ENCODE data around the gene GNPTG. TPM values are rescaled to one million over a fixed set of nuclear protein-coding genes. Genes with fewer than 3 reads are reported as not detected.

GNPTG gene
- total RNA-seq, 1 donor from 2014 or later = 82.2 TPM

DNA sequence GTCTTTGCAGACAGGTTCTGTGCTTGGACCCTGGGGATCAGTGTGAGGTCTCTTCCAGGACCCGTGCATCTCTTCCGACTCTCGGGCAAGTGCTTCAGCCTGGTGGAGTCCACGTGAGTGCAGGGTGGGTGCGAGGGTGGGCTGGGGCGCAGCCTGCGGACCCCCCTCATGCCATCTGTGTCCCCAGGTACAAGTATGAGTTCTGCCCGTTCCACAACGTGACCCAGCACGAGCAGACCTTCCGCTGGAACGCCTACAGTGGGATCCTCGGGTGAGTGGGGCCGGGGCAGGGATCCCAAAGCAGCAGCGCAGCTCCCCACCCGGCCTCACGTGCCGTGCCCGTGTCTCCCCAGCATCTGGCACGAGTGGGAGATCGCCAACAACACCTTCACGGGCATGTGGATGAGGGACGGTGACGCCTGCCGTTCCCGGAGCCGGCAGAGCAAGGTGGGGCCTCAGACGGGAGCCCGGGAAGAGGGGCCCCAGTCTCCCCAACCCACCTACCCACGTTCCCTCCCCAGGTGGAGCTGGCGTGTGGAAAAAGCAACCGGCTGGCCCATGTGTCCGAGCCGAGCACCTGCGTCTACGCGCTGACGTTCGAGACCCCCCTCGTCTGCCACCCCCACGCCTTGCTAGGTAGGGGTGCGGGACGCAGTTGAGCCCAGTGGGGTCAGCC lies 10.1 kb downstream of the GNPTG start:
- ATAC-seq (no peak), DNase-seq (ENCODE audit: low spot score) (no peak)
- intact Hi-C loops (cut with DNase I) = no loop called here

DNA sequence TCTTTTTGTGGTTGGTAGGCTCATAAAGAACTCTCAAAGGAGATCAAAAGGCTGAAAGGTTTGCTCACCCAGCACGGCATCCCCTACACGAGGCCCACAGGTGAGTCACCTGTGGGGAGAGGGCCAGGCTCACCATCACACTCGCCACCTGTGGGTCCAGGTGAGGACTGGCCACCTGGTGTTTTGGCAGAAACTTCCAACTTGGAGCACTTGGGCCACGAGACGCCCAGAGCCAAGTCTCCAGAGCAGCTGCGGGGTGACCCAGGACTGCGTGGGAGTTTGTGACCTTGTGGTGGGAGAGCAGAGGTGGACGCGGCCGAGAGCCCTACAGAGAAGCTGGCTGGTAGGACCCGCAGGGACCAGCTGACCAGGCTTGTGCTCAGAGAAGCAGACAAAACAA lies 11.1 kb downstream of the GNPTG start:
- DNase-seq (ENCODE audit: low spot score) = no peak
- ATAC-seq = no peak
- intact Hi-C loops (cut with DNase I) = no loop called here

DNA sequence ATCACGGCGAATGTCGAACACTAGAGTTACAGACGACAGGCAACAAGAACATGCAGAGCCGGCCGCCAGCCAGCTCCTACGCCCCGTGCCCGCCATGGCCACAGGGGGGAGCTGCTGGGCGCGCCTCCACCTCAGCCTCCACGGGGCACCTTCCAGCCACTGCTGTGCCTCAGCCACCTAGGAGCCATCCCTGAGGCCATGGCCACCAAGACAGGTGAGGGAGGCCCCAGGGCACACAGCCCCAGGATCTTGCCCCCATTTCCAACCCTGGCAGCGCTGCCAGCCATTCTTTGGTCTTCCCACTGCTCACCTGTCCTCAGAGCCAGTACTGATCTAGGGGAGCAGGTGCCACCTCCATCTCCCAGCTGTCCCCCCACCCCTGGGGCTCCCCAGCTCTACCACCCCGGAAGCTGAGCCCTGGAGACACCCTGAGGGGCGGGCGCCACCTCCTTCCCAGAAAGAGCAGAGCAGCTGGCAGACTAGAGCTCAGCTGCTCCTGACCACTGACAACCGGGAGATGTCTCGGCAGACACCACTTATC lies 11.8 kb downstream of the GNPTG start:
- DNase-seq (ENCODE audit: low spot score) (no peak), ATAC-seq (peak; percentile 65)
- intact Hi-C loops (cut with DNase I) = no loop called here

DNA sequence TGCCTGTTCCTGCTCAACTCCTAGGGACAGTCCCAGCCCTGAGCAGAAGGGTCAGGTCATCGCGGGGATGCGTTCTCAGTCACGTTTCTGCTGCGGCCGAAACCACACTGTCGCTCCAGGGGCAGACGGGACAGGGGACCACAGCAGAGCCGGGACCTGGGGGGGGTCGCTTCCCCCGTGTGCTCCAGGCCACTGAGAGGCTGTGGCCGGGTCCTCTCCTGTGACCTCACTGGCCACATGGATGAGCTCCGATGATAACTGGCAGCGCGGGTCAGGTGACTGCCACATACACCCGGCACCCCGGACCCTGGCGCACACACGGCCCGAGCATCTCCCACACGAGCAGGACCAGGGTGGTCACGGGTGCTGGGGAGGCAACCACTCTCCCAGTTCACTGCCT lies 12.8 kb downstream of the GNPTG start:
- ATAC-seq (no peak), DNase-seq (ENCODE audit: low spot score) (no peak)
- intact Hi-C loops (cut with DNase I) = no loop called here

DNA sequence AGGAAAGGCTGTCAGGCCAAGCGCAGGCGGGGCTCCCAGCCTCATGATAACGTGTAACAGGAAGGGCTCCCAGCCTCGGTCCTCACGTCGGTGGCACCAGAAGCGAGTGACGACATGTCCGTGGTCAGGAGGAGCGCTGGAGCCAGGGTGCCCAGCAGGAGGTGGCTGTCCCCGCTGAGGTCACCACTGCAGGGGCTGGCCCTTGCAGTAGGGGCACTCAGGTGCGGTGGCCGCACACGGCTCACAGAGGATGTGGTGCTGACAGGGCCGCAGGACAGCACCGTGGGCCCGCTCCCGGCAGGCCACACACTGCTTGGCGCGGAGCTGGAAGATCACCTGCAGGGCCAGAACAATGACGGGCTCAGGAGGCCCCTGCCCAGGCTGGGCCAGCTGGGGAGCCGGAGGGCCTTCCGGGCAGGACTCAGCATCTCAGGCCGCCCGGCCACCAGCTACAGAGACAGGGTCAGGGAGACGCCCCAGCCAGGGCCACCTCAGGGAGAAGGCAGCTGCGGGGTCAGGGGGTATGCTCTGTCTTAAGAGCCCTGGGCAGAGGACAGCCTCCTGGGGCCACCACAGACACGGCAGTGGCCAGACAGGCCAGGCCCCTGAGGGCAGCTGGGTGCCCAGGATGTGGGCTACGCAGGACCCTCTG lies 14.5 kb downstream of the GNPTG start:
- DNase-seq (ENCODE audit: low spot score) (no peak), ATAC-seq (no peak)
- intact Hi-C loops (cut with DNase I) = no loop called here

DNA sequence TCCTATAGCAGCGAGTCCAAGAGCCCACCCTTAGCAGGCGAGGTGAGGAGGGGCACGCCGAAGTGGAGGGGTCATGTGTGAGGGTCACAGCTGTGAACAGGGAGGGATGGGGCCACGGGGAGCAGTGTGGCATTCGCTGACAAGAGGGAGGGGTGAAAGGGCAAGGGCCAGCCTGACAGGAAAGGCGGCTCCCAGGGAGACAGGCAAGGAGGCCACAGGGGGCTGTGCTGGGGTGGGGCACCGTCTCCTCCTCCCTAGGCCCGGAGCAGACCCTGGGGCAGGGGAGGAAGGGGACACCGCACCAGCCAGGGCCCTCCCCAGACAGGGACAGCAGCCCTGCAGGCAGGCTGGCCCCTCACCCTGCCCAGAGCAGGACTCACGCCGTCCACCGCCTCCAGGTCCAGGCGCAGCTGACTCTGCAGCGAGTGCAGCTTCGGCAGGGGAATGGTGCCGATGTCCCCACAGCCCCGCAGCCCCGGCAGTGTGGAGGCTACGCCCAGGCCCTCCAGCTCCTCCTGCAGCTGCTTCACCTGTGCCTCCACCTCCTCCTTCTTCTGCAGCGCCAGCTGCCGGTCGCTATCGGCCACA lies 15.1 kb downstream of the GNPTG start:
- intact Hi-C loops (cut with DNase I) = no loop called here
- no peak for DNase-seq (ENCODE audit: low spot score)

DNA sequence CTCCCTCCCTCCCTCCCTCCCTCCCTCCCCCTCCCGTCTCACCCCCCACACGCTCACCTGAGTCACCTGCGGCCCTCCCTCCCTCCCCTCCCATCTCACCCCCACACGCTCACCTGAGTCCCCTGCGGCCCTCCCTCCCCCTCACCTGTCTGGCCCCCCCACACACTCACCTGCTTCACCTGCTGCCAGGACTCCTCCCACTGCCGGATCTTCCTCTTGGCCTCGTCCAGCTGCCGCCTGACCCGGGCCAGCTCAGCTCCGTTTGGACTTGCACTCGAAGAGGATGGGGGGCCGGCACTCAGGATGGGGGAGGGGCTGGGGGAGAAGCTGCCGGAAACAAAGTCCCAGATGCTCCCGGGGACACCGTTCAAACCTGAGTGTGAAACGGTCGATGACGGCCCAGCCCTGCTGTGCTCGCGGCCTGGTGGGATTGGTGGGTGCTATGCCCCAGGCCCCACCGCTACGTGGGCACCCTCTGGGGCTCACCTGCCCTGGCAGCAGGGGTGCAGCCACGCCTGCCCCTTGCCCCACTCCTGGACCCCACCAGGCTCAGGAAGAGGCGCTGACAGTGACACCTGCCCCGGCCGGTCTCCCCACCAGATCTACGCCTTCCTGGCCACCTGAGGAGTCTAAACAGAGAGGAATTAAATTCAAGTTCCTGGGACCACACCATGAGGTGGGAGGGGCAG lies 15.9 kb downstream of the GNPTG start:
- no peak for ATAC-seq
- no peak for DNase-seq (ENCODE audit: low spot score)
- intact Hi-C loops (cut with DNase I) = no loop called here

More for the DNA sequence above, 15.1 kb downstream of the GNPTG start:
- ATAC-seq = no peak

DNA sequence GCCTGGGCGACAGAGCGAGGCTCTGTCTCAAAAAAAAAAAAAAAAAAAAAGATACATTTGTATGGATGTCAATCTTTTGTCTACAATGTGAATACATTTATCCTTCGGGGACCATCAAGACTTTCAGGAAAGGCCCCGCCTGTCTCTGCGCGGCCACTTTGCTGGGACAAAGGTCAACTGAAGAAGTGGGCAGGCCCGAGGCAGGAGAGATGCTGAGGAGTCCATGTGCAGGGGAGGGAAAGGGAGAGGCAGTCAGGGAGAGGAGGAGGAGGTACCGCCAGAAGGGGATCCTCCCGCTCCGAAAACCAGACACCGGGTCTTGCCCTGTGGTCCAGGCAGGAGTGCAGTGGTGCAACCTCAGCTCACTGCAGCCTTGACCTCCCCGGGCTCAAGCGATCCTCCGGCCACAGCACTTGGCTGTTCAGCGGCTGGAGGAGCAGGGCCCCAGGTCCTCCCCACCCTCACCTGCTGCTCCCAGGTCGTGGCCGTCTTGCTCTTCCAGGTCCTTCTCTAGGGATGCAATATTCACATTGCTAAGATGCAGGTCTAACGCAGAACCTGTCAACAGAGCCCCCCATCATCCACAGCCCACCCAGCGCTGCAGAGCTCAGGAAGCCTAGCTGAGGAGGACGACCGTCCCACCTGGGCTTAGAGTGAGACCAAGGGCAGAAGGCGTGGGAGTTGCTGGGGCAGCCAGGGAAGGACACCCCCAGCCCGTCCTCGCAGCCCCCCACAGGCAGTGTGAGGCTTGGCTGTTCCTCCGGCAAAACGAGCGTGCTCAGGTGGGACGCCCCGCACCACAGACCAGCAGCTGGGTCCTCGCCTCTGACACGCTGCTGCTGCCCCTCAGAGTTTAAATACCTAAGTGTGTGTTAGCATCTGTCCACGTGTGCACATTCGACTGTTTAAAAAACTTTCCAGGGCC lies 19.6 kb downstream of the GNPTG start:
- intact Hi-C loops (cut with DNase I) = no loop called here
- ATAC-seq = no peak
- no peak for DNase-seq (ENCODE audit: low spot score)

DNA sequence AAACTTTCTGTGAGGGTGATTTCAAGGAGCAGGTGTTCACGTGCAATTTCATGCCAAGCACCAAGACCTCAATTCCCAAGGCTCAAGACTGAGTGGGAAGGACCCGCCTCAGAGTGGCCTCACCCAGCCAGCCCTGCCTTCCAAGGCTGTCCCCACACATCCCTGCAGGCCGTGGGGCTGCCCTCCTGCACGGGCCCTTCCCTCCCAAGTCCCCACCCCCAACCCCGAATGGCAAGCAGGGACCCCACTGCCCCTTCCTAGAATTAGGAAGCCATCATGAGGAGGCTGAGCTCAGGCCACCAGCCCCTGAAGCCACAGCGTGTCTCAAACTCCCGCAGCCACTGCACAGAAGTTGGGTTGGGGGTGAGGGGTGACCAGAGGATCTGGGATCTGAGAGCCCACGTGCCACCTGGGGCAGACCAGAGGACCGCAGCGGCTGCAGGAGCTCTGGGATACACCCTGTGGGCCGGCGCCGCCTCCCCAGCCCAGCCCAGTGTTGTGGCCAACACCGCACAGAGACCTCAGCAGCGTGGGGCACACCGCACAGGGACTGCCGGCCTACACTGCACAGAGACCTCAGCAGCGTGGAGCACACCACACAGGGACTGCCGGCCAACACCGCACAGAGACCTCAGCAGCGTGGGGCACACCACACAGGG lies 20.7 kb downstream of the GNPTG start:
- intact Hi-C loops (cut with DNase I) = no loop called here
- DNase-seq (ENCODE audit: low spot score) (no peak), ATAC-seq (no peak)

DNA sequence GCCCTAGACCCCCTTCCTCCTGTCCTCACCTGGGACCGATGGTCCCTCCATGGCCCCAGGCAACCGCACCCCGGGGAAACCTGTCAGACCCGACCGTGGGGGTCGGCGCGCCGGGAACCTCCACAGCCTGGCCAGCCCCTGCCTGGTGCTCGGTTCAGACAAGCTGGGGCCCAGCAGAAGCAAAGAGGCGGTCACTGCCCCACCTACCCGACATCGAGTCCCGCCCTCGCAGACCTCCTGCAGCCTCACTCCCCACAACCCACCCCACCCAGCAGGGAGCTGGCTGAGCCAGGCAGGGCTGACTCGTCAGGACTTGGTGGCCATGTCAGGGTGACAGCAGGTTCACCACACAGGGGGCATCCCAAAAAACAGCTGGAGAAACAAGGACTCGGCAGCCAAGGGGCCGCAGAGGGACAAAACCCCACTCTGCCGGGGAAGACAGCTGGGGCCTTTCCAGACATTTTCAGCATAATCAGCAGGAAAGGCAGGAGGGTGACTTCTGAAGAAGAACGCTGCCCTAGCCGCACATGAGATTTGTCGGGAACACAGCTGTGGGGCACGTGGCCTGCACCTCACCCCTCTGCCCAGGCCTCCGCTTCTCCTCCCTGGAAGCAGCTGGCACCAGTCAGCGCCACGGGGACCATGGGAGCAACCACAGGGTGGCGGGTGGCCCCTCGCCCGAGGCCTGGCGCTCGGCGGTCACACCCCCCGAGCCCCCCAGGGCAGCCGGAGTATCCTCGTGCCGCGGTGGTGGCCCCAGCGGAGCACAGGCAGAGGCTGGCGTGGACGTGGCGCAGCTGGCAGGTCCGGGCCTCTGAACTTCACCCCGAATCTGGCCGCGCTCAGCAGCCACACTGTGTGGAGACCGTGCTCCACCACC lies 22.9 kb downstream of the GNPTG start:
- intact Hi-C loops (cut with DNase I) = no loop called here
- no peak for DNase-seq (ENCODE audit: low spot score)
- ATAC-seq = no peak

DNA sequence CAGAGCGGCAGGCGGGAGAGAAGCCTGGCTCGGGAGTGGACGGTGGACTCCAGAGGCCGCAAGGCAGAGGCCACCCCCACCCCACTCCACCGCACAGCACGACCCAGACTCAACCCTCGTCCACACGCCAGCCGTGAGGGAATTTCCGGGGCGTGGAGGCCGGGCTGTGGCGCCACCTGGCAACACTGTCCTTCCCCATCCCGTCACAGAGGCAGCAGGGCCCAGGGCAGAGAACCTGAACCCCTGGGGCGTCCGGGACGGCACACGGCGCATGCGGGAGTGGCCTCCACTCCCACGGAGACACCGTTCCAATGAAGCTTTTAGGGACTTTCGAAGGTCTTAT lies 23.5 kb downstream of the GNPTG start:
- ATAC-seq = no peak
- intact Hi-C loops (cut with DNase I) = no loop called here

DNA sequence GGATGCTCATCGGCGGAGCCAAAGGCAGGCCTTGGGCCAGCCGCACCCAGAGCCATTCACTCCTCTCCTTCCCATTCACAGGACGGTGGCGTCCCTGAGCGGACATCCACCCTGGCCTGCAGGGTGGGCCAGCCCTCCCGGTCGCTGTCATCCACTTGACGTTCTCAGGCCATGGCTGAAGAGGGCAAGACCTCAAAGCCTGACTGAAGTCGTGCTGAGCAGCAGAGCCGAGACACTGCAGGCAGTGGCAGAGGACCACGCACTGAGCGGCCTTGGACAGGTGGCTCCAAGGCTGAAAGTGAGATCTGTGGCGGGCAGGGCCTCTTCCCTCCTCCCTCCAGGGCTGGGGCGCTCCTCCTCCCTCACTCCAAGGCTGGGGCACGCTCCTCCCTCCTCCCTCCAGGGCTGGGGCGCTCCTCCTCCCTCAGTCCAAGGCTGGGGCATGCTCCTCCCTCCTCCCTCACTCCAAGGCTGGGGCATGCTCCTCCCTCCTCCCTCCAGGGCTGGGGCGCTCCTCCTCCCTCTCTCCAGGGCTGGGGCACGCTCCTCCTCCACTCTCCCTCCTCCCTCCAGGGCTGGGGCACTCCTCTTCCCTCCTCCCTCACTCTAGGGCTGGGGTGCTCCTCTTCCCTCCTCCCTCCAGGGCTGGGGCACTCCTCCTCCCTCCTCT lies 24.1 kb downstream of the GNPTG start:
- DNase-seq (ENCODE audit: low spot score) = no peak
- no peak for ATAC-seq
- intact Hi-C loops (cut with DNase I) = no loop called here

More for the DNA sequence above, 23.5 kb downstream of the GNPTG start:
- no peak for DNase-seq (ENCODE audit: low spot score)

DNA sequence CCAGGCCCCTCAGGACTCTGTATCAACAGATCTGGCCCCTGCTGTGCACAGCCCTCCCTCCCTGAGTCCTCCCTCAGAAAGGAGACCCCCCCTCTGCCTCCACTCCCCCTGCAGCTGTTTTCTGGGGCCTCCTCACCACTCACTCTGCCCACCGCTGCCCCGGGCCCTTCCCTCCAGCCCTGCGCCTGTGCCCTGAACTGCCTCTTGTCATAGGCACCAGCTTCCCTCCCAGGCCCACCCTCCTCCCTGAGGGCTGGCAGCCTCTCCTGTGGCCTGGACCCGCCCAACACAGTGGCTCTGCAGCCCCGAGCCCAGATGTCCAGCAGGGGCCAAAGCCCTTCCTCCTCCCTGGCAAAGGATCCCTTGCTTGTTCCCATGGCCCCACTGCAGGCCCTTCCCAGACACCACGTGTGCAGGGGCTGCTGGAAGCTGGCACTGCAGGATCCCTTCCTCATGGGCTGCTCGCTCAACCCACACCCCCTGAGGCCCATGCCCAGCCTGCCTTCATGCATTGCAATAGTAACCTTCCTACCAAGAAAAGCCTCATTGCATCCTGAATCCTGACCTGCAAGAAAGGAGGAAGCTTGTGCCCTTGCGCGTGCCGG lies 25.8 kb downstream of the GNPTG start:
- ATAC-seq (no peak), DNase-seq (ENCODE audit: low spot score) (no peak)
- intact Hi-C loops (cut with DNase I) = no loop called here

DNA sequence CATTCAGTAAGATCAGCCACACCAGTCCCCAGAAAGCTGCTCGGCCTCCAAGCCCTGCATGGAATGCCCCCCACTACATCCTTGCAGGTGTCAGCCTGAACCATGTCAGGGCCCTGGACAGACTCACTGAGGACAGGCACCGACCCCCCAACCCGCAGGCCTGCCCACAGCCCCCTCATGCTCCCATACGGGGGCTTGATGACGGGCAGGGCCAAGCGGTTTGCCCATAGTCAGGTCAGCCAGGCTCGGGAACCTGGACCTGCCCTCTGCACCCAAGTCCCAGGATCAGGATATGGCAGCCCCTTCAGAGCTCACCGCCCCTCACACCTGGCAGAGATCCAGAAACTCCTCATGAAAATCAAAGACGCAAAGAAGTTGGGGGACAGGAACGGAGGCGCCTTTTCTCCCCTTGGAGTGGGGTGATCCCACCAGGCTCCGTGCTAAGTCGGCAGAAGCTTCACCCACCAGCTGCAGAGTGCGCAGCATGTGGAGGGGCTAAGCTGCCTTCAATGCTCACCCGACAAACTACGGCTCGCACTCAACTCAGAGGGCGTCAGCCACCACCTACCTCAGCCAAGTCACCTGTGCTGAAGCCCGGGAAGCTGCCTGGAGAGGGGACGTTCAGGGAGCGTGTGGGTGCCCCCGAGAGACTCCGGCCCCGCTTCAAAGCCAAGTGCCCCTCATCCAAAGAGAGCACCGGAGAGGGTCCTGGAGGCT lies 26.5 kb downstream of the GNPTG start:
- intact Hi-C loops (cut with DNase I) = no loop called here
- DNase-seq (ENCODE audit: low spot score) = no peak
- no peak for ATAC-seq

DNA sequence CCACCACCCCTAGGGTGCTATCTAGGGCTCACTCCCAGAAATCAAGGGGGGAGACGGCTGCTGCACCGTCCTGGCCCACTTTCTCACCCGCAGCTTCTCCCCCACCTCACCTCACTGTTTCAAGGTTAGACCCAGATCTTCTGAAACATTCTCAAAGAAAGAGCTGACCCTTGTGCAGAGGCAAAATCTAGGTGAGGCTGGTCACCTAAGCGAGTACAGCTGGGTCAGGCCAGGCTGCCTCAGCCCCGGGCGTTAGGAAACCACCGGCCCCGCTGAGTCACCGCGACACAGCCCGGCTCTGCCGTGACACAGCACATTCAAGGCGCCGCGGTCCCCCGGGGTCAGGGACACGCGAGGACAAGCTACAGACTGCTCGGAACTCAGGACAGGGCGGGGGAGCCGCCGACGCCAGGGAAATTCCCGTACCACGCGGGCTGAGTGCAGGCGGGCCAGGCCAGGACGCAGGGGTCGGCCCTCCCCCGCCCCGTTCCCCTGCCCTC lies 27.1 kb downstream of the GNPTG start:
- intact Hi-C loops (cut with DNase I) = no loop called here
- DNase-seq (ENCODE audit: low spot score) (peak; percentile 80), ATAC-seq (peak; percentile 77)

Data from sciatic nerve (tissue), 2 donors.